ENCODE data around the gene KDM4B.

KDM4B gene

DNA sequence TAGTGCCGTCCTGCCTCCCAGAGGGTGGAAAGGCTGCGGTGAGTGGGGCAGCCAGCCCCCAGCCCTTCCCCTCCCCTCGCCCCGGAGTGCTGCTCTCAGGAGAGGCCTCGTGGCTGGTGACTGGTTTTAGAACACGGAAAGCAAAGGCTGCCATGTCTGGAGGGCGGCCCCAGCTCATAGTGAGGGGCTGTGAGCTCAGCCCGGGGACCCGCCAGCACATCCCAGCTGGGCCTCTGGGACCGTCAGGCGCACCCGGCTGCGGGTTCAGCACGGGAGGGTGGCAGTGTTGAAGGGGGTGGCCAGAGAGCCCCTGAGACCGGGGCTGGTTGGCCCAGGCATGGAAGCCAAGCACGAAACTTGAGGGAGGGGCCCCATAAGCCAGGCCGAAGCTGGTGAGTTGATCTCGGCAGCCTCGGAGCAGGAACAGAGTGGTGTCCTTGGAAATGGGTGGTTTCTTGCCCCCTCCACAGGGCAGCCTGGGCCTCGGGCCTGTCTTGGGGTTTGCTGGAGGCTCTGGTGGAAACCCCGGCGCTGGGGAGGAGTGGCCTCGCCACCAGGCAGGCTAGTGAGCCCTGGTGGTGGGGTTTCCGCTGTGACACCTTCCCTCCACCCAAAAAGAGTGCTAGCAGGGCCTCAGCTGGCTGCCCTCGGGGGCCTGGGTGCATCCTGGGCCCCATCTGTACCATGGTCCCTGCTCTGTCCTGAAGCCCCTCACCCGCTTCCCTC lies 157.7 kb downstream of the KDM4B start:
- DNase-seq, result no peak

DNA sequence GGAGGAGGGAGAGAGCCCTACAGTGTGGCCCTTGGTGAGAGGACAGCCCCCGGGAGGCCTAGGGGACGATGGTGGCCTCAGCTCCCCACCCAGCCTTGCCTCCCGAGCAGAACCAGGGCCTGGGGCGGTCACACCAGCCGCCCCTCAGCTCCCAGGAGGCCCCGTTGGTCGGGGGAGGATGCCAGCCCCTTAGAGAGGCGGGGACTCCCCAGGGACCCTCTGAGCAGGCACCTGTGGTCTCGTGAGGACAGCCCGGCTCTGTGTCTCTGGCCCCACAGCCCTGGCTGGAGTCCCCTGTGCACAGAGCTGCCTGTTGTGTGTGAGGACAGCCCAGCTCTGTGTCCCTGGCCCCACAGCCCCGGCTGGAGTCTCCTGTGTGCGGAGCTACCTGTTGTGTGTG lies 158.8 kb downstream of the KDM4B start:
- DNase-seq, result no peak

DNA sequence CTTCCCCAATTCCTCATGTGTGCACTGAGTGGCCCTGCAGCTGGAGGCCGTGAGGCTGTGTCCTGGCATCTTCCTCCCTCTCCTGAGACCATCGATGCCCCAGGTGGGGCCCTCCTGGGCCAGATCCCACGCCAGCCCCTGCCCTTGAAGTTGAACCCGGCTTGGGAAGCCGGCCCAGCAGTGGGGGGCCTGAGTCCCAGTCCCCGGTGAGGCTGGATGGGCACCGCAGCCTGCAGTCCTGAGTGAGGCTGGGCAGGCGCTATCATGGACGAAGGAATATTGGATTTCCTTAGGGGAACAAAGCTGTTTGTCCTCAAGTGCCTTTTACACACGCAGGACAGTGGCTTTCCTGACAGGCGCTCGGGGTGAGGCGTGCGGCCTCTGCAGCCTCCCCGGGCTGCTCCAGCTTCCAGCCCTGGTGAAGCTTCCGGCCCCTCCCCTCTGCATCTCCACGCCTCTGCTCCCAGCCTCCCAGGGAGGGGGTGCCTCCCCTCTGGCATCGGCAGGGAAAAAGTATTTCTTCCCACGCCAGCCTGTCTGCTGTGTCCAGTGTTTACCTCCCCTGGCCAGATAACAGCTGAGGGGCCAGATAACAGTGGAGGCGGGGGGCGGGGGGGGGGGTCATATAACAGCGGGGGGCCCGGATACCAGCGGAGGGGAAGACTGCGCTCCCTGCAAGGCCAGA lies 159.5 kb downstream of the KDM4B start:
- no peak for DNase-seq

DNA sequence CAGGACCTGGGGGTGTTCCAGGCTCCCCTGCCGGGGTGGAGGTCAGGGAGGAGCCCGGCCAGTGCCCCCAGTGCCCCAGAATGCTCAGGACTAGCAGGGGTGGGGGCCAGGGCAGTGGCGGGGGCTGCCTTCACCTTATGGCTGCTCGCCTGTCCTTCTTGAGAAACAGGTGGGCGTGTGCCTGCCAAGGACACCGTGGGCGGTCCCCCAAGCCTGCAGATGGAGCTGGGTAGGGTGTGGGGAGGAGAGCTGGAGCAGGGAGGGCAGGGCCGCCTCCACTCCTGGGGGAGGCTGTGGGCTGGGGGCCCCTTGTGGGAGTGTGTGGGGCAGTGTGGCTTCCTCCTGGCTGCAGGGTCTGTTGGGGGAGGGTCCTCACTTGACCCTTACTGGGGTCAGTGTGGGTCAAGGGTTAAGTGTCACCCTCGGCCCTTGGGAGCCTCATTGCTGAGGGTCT lies 160.1 kb downstream of the KDM4B start:
- no peak for DNase-seq

DNA sequence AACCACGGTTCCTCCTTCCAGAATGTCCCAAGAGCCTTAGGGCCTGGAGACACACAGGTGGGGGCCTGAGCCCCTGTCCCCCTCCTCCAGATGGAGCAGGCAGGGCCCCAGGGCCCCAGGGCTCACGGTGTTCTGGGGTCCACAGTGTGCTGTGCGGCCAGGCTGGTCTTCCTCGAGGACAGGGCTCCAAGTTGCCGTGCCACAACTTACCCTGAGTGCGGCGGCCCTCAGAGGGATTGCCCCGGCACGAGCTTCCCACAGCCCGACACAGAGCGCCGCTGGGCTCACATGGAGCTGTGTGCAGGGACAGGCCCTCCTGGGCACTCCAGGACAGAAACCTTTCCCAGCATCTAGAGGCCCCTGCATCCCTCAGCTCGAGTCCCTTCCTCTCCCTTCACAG lies 160.8 kb downstream of the KDM4B start:
- no peak for DNase-seq

DNA sequence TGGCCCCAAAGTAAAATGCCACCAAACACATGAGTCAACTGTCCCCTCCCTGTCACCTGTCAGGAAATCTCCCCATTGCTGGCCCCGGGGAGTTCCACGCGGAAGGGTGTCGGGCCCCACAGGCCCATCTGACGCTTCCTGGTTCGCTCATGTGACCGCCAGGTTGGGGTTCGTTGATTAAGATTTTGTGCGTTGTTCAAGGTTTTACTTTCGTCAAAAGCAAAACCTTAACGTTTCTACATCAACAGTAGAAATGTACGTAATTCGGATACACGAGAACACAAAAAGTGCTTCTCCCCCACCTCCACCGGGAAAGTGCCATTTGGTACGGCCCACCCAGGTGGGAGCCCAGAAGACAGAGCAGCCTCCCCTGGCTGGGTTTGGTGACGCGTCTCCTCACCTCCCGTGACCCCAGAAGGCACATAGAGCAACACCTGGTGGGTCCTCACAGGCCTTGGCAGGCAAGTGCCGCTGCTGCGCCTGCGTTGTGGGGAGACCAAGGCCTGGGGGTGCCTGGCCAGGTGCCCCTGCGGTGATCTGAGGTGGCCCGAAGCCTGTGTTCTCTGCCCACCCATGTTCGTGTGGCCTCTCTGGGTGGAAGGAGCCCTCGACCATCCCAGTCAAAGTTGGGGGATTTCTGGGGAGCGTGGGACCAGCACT lies 161.6 kb downstream of the KDM4B start:
- peak; percentile 7 for DNase-seq

DNA sequence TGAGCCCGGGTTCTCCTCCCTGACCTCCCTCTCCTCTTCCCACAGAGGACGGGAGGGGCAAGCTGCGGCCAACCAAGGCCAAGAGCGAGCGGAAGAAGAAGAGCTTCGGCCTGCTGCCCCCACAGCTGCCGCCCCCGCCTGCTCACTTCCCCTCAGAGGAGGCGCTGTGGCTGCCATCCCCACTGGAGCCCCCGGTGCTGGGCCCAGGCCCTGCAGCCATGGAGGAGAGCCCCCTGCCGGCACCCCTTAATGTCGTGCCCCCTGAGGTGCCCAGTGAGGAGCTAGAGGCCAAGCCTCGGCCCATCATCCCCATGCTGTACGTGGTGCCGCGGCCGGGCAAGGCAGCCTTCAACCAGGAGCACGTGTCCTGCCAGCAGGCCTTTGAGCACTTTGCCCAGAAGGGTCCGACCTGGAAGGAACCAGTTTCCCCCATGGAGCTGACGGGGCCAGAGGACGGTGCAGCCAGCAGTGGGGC lies 162.2 kb downstream of the KDM4B start:
- DNase-seq, result no peak

DNA sequence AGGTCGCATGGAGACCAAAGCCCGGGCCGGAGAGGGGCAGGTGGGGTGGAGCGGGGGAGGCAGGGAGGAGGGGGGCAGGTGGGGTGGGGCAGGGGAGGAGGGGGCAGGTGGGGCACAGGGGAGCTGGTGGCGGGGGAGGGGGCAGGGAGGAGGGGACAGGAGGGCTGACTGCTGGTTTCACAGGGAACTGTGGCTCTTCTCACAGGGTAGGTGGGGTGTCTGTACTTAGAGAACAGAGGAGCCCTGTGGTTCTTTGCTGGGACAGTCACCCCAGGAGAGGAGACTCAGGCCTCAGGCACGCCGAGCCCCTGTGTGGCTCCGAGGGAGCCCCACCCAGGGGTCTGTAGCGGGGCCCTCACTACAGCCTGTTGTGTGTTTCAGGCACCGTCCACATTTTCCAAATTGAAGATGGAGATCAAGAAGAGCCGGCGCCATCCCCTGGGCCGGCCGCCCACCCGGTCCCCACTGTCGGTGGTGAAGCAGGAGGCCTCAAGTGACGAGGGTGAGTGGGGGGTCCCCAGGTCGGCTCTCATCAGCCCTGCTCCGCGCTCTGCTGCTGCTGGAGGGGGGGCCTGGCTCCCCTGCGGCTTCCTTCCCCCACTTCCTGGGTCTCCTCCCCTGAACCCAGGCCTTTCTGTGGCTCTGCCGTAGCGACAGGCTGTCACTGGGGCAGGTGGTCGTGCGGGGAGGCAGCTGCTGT lies 162.7 kb downstream of the KDM4B start:
- DNase-seq, result no peak

DNA sequence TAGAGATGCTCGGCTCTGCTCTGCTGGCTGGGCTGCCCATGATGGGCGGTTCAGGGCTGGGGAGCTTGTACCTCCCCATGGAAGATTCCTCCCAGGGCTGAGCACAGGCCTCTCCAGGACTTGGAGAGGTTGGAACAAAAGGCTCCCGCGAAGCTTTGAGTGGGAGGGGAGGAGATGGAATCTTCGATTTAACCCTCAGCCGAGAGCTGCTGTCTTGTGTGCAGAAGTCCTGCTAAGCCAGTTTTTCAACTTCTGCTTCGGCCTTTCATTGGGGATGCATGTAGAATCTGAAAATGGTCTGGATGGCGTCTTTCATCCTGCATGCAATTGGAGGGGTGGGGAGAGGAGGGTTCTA lies 163.3 kb downstream of the KDM4B start:
- DNase-seq, result no peak

DNA sequence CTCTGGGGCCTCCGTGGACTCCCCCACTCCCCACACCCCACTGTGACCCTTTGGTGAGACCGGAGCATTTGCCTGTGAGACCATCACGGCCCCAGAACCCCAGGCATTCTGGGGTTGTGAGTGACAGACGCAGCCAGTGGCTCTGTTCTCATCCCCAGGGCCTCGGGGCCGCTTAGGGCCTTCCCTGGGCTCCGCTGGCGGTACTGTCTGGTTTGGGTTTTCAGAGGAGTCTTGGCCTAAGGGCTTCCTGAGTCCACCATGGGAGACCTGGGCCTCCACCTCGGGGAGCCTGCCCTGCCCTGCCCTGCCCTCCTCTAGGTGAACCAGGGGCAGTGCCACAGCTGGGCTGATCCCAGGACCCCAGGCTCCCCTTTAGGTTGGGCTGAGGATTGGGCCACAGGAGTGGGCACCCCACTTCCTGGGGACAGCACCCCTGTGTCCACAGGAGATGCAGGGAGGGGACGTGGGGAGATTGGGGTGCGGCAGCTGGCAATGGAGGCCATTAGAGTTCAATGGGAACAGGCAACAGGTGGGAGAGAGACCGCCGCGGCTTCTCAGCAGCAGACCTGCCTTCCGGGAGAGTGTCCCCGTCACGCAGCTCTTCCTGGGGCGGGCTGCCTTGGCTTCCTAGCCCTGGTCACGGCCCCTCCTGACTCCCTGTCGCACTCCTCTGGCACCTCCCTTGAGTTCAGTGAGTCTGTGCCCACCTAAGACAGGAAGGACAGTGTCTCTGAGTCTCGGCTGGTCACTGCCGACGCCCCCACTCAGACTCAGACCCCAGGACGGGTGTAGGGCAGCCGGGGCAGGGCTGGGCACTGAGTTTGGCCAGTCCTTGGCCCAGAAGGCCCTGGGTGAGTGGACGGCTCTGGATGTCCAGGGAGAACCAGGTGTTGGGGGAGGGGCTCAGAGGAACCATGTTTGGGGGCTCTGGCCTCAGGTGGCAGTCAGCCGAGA lies 164.1 kb downstream of the KDM4B start:
- DNase-seq, result no peak

DNA sequence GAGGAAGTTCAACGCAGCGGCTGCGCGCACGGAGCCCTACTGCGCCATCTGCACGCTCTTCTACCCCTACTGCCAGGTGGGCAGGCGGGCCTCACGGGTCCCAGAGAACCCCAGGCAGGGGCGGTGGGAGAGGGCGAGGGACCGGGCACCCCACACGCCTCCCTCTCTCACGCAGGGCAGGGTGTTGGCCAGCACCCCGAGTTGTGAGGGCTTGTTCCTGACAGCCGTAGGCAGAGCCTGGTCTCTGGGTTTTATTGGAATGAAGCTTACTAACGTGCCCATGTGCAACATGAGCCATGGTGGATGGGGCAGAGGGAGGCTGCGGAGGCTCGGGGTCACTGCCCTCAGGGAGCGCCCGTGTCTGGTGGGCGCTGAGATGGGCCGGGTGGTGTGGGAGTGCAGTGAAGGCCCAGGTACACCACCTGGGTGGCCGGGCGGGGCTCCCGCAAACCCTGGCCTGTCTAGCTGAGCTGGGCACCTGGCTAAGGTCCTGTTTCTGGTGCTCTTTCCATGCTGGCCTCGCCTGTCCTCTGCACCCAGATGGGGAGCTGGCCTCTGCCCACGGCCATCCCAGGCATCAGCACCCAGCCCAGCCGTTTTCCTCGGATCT lies 165.2 kb downstream of the KDM4B start:
- no peak for DNase-seq

DNA sequence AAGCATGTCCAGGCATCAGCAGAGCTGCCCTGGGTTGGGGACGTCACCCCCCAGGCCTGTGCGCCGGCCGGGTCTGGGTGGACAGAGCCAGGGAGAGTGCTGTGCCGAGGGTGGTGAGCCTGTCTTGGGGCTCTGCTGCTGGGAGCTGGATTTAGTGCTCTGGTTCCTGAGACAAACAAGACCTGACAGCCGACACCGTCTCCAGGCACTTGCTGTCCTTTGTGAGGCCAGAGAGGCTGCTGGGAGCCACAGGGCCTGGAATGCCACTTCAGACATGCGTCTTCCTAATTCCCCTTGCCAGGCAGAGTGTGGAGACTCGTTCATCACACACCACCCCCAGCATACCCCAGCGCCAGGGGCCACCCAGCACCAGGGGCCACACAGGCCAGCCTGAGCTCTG lies 165.8 kb downstream of the KDM4B start:
- no peak for DNase-seq

DNA sequence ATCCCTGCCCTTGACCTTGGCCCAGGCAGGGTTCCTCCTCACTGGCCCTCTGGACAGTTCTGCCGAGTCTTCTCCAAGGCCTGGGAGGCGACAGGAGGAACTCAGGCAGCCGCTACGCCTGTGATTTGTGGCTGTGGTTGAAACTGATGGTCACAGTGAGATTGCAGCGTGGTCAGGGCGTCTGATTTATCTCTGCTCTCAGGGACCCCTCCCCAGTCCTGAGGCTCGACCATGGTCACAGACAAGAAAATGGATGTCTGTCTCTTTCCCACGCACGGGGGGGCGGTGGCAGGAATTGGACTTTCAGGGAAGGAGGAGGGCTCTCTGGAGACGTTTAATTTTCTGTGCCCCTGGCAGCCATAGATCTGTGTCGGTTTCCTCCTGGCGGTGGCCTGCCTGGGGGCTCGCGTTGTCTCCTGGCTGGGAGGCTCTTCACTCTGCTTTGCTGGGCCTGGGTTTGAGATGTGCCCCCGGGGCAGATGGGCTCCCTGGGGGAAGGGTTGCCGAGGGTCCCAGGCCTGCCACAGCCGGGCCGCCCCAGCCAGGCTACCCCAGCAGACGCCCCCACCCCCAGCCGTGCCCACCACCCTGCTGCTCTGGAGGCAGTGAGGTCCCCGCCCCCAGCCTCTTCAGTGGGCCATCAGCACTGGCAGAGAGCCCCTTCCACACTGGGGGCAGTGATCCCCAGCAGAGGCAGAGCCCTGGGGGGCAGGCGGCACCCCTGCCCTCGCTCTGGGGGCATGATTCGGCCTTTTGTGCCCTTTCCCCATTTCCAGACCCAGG lies 167.4 kb downstream of the KDM4B start:
- DNase-seq, result no peak

DNA sequence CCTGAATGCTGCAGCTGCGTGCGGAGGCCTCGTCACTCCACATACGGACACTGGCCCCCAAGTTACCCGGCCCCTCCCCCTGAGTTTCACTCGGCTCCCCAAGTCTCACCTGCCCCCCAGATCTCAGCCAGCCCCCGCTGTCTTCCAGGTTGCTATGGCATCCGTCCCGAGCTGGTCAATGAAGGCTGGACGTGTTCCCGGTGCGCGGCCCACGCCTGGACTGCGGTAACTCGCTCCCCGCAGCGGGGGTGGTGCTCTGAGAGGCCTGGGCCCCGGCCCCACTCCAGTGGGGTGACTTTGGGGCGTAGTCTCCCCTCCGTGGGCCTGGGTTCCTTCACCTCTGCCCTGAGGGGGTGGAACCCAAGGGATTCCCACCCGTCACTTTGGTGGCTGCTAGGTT lies 168.2 kb downstream of the KDM4B start:
- DNase-seq, result no peak

DNA sequence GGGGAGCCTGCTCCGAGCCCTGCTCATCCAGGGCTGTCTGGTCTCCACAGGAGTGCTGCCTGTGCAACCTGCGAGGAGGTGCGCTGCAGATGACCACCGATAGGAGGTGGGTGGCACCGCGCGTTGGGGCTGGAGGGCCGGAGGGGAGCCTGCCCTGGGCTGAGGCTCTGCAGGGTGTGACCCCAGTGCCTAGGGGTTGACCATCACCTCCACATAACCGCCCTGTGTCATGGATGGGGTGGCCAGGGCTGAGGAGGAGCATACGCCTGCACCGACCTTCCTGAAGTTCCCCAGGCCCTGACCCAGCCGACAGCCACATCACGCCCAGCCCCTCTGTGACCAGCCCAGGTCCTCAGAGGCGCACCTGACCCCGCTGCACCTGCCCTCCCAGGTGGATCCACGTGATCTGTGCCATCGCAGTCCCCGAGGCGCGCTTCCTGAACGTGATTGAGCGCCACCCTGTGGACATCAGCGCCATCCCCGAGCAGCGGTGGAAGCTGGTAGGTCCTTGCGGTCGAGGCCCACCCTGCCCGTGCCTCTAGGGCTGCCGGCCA lies 168.7 kb downstream of the KDM4B start:
- DNase-seq, result no peak

DNA sequence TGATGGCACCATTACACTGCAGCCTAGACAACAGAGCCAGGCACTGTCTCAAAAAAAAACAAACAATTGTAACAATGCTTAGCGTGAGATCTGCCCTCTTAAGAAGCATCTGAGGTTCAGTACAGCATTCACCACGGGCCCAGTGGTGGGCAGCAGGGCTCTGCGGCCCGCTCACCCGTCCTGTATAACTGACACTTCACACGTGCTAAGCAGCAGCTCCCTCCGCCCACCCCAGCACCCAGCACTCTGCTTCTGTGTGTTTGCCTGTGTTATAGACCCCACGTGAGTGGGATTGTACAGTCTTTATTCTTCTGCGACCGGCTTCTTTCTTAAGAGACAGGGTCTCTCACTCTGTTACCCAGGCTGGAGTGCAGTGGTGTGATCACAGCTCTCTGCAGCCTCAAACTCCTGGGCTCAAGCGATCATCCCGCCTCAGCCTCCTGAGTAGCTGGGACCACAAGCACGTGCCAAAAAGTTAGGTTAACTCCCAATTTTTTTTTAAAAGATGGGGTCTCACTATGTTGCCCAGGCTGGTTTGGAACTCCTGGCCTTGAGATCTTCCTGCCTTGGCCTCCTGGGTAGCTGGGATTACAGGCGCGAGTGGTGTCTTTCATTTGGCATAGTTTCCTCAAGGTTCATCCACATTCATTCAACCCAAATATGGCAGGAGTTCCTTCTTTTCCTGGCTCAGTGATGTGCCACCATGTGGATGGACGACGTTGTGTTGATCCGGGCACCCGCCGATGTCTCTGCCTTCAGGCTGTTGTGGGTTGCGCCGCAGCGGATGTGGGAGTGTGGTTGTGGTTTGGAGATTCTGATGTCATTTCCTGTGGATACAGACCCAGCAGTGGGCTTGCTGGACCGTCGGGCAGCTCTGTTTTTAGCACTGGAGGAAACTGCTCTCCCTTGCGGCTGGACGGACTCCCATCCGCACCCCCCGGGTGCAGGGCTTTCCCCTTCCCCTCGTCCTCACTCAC lies 170.0 kb downstream of the KDM4B start:
- peak; percentile 39 for DNase-seq

DNA sequence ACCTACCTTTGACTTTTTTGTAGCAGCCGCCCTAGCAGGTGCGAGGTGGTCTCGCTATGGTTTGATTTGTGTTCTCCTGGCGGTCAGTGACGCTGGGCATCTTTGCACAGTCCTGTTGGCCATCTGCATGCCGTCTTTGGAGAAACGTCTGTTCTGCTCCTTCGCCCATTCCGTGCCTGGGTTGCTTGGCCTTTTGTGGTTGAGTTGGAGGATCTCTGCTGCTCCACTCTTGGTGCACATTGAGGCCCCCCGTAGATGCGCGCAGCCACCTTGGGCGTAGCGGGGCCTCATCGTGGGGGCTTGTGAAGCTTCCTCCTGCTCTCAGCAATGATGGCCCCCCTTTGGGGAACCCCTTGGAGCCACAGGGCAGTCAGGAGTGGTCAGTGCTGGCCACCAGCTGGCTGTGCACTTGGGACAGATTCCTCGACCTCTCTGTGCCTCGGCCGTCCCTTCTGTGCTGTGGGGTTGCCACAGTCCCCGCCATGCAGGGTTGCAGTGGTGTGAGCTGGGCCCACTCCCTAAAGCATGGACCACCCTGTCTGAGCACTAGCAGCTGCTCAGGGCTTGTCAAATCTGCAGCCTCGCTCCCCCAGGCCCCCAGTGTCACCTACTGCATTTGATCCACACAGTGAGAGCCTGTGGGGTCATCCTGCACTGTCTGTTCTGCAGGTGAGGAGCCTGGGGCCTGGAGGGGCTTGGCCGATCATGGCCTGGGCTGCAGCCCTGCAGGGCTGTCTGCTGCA lies 170.8 kb downstream of the KDM4B start:
- no peak for DNase-seq

DNA sequence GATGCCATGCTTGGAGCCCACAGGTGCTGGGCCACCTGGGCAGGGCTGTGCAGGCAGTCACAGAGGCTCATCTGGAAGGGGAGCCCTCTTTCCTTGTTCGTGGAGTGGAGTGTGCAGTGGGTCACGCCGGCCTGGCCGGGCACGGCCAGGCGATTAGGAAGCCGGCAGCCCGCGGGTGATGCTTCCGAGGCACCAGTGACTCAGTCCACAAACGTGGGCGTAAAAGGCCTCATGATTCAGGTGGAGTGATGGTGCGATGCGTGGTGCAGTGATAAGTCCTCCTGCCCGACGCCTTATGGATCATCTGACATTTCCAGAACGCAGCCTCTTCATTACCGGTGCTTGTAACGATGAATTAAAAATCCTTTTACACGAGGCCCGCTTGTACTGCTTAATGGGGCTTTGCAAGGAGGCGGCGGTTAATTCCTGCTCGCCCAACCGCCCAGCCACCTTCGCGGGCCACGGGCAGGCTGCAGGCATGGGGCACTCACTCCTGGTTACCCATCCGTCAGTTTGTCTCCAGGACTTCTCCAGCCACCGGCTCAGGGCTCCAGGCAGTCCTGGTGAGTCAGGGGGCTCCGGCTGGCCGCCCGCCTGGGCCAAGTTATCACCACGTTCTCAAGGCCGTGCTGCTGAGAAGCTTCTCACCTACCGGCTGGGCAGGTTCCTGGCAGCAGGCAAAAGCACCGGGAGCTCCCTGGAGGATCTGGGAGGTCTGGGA lies 172.4 kb downstream of the KDM4B start:
- DNase-seq, result no peak

All from T-helper 9 cell (primary cell).